Measurements from ENCODE around the gene STARD3.

The STARD3 gene

DNA sequence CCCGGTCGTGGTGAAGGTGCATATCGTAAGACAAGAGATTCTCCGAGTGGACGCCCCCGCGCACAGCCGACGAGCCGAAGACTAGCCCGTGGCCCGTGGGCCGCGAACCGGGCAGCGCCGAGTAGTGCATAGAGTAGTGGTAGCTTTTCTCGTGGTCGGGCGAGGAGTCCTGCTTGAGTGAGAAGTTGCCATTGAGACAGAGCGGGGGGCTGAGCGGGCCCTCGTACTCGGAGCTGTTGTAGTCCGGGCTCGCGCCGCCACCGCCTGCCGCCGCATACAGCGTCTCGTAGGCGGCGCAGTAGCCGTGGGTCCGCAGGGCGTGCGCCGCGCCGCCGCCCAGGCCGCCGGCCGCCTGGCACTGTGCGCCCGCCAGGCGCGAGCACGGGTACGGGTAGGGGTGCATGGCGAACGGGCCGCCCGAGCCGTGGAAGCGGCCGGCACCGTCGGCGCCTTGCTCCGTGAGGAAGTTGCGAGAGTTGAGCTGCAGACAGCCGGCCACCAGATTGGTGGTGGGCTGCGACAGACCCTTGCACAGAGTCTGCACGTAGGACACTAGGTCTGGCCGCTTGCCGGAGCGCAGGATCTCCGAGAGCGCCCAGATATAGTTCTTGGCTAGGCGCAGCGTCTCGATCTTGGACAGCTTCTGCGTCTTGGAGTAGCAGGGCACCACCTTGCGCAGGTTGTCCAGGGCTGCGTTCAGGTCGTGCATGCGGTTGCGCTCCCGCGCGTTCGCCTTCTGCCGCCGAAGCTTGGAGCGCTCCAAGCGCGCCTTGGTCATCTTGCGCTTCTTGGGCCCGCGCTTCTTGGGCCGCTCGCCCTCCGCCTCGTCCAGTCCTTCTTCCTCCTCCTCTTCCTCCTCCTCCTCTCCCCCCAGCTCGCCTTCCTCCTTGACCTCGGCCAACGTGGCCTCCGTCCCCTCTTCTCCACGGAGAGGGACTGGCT is 31.2 kb upstream of the STARD3 start:
- no CpG with 5 or more reads among the region's 102 CpGs for WGBS (ENCODE audit: insufficient coverage, insufficient read length)
- Histone ChIP-seq H3K27ac (ENCODE audit: low read length) (no peak overlapping the region), H3K4me3 (ENCODE audit: low read length) (no peak overlapping the region; the same call in 1 of the 2 replicates), H3K9me3 (ENCODE audit: control insufficient read depth, insufficient read depth, low read length) (no peaks in the 10 kb centered on the region), H3K27me3 (ENCODE audit: control insufficient read depth, insufficient read depth, low read length) (peaks cover 81% of the 10 kb centered on the region), H3K36me3 (ENCODE audit: control insufficient read depth, insufficient read depth, low read length) (no peaks in the 10 kb centered on the region), H3K4me1 (ENCODE audit: control insufficient read depth, insufficient read depth, low read length) (peaks cover 8% of the 10 kb centered on the region)
- DNase-seq (ENCODE audit: low read depth, low spot score) = no peak

DNA sequence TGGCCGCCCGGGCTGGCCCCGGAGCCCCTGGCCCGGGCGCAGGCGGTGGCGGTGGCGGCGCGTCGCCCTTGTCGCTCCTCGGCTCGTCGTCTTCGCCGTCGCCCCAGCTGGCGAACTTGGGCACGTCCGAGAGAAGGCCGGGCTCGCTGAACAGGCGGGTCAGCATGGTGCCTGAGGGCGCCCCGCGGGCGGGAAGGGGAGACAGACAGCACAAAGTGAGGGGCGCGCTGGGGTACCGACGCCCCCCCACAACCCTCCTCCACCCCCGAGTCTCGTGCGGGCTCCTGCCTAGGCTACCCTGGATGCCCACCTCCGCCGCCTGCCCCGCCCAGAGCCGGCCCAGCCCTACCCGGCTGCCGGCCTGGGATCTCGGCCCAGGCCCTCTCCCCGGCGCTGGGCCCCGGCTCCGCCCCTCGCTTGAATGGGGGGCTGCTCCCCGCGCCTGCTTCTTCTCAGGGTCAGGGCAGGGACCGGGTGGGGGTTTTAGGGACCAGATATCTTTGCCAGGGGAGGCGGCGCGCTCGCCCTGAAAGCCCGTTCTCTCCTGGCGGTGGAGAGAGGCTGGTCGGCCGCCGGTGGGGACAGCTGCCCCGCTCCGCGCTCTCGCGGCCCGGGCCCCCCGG is 30.4 kb upstream of the STARD3 start:
- H3K4me1 ChIP-seq (ENCODE audit: control insufficient read depth, insufficient read depth, low read length) = peaks cover 10% of the 10 kb centered on the region
- H3K27ac ChIP-seq (ENCODE audit: low read length) = no peak overlapping the region
- H3K27me3 ChIP-seq (ENCODE audit: control insufficient read depth, insufficient read depth, low read length) = peaks cover 73% of the 10 kb centered on the region
- WGBS (ENCODE audit: insufficient coverage, insufficient read length) = no CpG with 5 or more reads among the region's 66 CpGs
- H3K4me3 ChIP-seq (ENCODE audit: low read length) = peak overlapping the region; percentile 12; the same call in 1 of the 2 replicates
- no peaks in the 10 kb centered on the region for H3K9me3 ChIP-seq (ENCODE audit: control insufficient read depth, insufficient read depth, low read length)
- DNase-seq (ENCODE audit: low read depth, low spot score) = no peak
- no peaks in the 10 kb centered on the region for H3K36me3 ChIP-seq (ENCODE audit: control insufficient read depth, insufficient read depth, low read length)

DNA sequence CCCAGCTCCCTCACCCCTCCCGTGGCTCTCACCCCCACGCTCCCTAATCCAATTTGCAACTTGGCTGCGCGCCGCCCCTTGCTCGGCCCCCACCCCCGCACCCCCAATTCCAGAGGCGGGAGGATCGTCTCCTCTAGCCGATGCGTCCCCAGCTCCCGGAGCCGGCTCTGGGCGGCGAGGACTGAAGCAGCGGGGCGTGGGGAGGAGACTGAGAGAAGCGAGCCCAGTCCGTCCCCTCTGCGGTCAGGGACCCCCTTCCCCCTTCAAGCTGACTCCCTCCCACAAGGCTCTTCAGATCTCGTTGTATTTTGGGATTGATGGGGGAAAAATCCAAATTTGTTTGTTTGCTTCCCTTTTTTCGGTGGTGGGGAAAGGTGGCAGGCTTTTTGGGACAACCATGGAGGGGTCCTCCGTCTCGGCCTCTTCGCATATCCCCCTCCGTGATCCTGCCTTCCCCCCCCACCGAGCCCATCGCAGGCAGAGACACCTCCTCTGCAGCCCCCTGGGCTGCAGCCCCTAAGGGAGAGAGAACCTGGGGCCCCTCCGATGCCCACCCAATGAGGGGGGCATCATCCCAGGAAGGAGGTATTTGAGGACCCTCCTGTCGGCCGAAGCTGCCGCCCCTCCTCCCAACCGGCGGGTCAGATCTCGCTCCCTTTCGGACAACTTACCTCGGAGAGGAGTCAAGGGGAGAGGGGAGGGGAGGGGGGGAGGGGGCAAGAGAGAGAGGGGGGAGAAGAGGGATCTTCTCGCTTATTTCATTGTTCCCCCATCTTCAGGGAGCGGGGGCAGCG is 29.7 kb upstream of the STARD3 start:
- Histone ChIP-seq H3K27ac (ENCODE audit: low read length) (no peak overlapping the region), H3K9me3 (ENCODE audit: control insufficient read depth, insufficient read depth, low read length) (no peaks in the 10 kb centered on the region), H3K4me1 (ENCODE audit: control insufficient read depth, insufficient read depth, low read length) (peaks cover 10% of the 10 kb centered on the region), H3K36me3 (ENCODE audit: control insufficient read depth, insufficient read depth, low read length) (no peaks in the 10 kb centered on the region), H3K27me3 (ENCODE audit: control insufficient read depth, insufficient read depth, low read length) (peaks cover 66% of the 10 kb centered on the region), H3K4me3 (ENCODE audit: low read length) (peak overlapping the region; percentile 12; the same call in 1 of the 2 replicates)
- no CpG with 5 or more reads among the region's 40 CpGs for WGBS (ENCODE audit: insufficient coverage, insufficient read length)
- no peak for DNase-seq (ENCODE audit: low read depth, low spot score)

DNA sequence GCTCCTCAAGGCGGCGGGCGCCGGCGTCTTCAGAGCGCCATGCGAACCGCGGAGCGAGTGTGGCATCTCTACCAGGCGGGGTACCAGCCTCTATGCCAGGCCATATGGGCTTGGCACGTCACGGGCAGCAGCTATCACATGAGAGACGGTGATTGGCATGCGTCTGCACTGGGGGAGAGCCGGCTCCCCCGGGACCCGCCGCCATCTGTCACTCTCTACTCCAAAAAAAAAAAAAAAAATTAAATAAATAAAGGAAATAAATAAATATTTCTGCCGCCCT is 29.2 kb upstream of the STARD3 start, which contains the start of gene NEUROD2:
TSS of gene NEUROD2 (minus strand) at position 70 of the 280 bp plus-strand sequence. CDS start 1,321 bp downstream, outside the sequence.
- WGBS (ENCODE audit: insufficient coverage, insufficient read length) = no CpG with 5 or more reads among the region's 20 CpGs
- no peaks in the 10 kb centered on the region for H3K36me3 ChIP-seq (ENCODE audit: control insufficient read depth, insufficient read depth, low read length)
- H3K27ac ChIP-seq (ENCODE audit: low read length) = no peak within 1 kb of the TSS
- peaks cover 10% of the 10 kb centered on the region for H3K4me1 ChIP-seq (ENCODE audit: control insufficient read depth, insufficient read depth, low read length)
- H3K9me3 ChIP-seq (ENCODE audit: control insufficient read depth, insufficient read depth, low read length) = no peaks in the 10 kb centered on the region
- H3K4me3 ChIP-seq (ENCODE audit: low read length) = peak within 1 kb of the TSS; percentile 12; the same call in 1 of the 2 replicates
- H3K27me3 ChIP-seq (ENCODE audit: control insufficient read depth, insufficient read depth, low read length) = peaks cover 61% of the 10 kb centered on the region
- no peak for DNase-seq (ENCODE audit: low read depth, low spot score)

DNA sequence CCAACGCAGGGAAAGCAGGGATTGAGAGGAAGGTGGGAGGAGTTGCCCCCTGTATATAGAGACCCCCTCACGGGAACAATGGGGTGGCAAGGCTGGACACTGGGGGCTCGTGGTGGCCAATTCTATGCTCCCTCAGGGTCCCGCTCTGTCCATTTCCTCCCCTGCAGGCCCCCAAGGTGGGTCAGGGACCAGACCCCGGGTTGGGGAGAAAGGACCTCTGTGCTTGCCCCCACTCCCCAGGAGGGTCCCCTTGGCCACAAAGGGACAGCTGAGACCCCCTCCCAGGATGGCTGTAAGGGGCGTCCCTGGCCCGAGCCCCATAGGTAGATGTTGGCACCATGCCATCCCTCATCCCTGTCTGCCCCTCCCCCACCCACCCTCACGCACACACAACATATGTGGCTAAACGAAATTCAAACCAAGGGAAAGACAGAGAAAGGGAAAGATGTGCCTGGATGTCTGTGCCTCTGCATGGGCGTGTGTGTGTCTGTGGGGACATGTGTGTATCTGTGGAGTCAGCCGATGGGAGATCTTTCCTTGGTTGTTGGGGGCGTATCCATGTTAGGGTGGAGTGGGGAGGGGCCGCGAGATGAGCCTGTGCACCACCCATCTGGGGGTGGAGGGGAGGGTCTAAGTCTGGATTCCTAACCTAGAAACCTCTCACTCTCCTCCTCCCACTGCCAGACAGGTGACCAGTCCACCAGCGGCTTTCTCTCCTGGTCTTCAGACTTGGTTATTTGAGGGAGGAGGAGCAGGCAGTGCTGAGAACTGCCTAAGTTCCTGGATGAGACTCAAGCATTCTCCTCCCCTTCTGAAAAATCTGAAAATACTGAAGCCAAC is 28.6 kb upstream of the STARD3 start:
- H3K36me3 ChIP-seq (ENCODE audit: control insufficient read depth, insufficient read depth, low read length) = no peaks in the 10 kb centered on the region
- no peak overlapping the region for H3K4me3 ChIP-seq (ENCODE audit: low read length)
- DNase-seq (ENCODE audit: low read depth, low spot score) = no peak
- H3K27me3 ChIP-seq (ENCODE audit: control insufficient read depth, insufficient read depth, low read length) = peaks cover 55% of the 10 kb centered on the region
- no peaks in the 10 kb centered on the region for H3K9me3 ChIP-seq (ENCODE audit: control insufficient read depth, insufficient read depth, low read length)
- no CpG with 5 or more reads among the region's 15 CpGs for WGBS (ENCODE audit: insufficient coverage, insufficient read length)
- H3K27ac ChIP-seq (ENCODE audit: low read length) = no peak overlapping the region
- H3K4me1 ChIP-seq (ENCODE audit: control insufficient read depth, insufficient read depth, low read length) = peaks cover 10% of the 10 kb centered on the region

DNA sequence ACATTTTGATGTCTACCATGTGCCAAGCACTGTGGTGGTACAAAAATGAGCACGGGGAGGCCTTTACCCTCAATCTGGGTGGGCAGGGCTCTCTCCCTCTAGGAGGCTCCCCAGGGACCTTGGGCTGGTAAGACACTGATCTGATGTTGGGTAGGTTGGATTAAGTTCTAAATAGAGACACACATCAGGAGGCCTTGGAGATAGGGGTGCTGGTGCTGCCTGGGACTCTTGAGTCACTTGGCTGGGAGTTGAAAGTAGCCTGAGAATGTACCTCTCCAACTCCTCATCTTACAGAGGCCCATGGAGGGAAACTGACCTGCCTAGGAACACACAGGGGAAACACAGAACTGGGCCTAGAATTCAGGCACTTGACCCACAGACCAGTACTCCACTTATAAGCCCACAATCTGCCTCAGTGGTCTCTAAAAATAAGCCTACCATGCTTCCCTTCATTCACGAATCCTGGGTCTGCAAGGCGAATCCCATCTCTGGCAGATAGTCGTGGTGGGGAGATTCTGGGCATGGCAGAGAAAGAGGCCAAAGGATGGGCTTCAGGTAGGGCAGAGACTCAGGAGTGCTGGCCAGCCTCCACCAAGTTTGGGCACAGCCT is 27.4 kb upstream of the STARD3 start:
- Histone ChIP-seq H3K36me3 (ENCODE audit: control insufficient read depth, insufficient read depth, low read length) (no peaks in the 10 kb centered on the region), H3K4me1 (ENCODE audit: control insufficient read depth, insufficient read depth, low read length) (peaks cover 10% of the 10 kb centered on the region), H3K27me3 (ENCODE audit: control insufficient read depth, insufficient read depth, low read length) (peaks cover 48% of the 10 kb centered on the region), H3K9me3 (ENCODE audit: control insufficient read depth, insufficient read depth, low read length) (no peaks in the 10 kb centered on the region), H3K27ac (ENCODE audit: low read length) (no peak overlapping the region), H3K4me3 (ENCODE audit: low read length) (no peak overlapping the region)
- no CpG with 5 or more reads among the region's 4 CpGs for WGBS (ENCODE audit: insufficient coverage, insufficient read length)
- DNase-seq (ENCODE audit: low read depth, low spot score) = no peak

DNA sequence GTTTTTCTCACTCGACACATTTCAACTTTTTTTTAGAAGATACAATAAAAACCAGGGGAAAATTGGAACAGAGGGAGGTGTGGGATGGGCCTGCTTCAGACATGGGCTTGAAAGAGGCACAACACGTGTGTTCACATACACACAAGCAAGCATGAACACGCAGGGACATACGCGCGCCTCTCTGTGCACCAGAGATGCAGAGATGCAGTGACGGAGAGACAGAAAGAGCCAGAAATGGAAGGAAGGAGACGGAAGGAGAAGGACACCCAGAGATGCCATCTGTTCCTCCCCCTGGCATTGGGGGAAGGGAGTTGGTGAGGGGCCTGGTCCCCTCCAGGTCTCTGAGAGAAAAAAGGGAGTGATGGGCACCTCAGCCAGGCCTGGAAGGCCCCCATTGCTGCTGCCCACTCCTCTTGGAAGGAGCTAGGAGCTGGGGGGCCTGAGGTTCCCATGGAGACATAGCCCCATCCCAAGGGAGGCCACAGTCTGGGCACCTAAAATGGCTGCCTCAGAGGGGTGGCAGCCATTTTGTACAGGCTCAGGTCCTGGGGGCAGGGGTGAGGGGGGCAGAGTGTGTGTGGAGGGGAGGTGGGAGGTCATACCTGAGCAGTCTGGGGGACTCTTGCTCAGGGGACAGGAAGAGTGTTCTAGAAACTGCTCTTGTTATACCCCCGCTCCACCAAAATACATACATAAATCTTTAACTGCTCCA is 25.4 kb upstream of the STARD3 start:
- Histone ChIP-seq H3K9me3 (ENCODE audit: control insufficient read depth, insufficient read depth, low read length) (no peaks in the 10 kb centered on the region), H3K27ac (ENCODE audit: low read length) (no peak overlapping the region), H3K4me3 (ENCODE audit: low read length) (no peak overlapping the region), H3K4me1 (ENCODE audit: control insufficient read depth, insufficient read depth, low read length) (peaks cover 4% of the 10 kb centered on the region; the same call in 1 of the 2 replicates), H3K36me3 (ENCODE audit: control insufficient read depth, insufficient read depth, low read length) (no peaks in the 10 kb centered on the region), H3K27me3 (ENCODE audit: control insufficient read depth, insufficient read depth, low read length) (peaks cover 32% of the 10 kb centered on the region)
- DNase-seq (ENCODE audit: low read depth, low spot score) = no peak
- WGBS (ENCODE audit: insufficient coverage, insufficient read length) = no CpG with 5 or more reads among the region's 9 CpGs

DNA sequence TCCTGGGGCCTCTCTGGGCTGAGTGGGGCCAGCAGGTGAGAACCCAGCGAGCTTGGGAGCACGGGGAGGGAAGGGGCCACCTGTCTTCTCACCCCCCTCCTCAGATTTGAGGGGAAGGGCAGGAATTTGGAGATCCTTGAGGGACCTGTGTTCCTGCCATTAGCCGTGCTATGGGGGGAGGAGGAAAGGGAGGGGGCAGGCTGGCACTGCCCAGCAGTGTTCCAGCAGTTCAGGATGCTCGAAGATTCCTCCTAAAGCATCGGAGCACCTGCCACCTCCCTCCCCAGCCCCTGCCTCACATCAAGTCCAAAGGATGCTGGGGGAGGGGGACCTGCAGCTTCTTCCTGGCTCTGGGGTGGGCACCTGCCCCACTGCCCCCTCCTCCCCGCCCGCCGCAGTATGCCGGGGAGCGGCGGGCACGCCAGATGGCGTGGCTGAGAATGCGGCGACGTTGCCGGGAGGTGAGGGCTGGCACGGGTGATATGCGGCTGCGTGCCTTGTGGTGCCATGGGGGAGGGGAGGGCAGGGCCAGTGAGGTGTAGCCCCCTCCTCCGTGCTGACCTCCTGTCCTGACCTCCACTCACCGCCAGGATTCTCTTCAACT is 24.6 kb upstream of the STARD3 start:
- H3K27me3 ChIP-seq (ENCODE audit: control insufficient read depth, insufficient read depth, low read length) = peaks cover 33% of the 10 kb centered on the region
- H3K9me3 ChIP-seq (ENCODE audit: control insufficient read depth, insufficient read depth, low read length) = no peaks in the 10 kb centered on the region
- peaks cover 4% of the 10 kb centered on the region; the same call in 1 of the 2 replicates for H3K4me1 ChIP-seq (ENCODE audit: control insufficient read depth, insufficient read depth, low read length)
- no peak overlapping the region for H3K4me3 ChIP-seq (ENCODE audit: low read length)
- no peak for DNase-seq (ENCODE audit: low read depth, low spot score)
- WGBS (ENCODE audit: insufficient coverage, insufficient read length) = no CpG with 5 or more reads among the region's 22 CpGs
- no peak overlapping the region for H3K27ac ChIP-seq (ENCODE audit: low read length)
- no peaks in the 10 kb centered on the region for H3K36me3 ChIP-seq (ENCODE audit: control insufficient read depth, insufficient read depth, low read length)
